Measurements from ENCODE around the gene TBC1D9.

DNA sequence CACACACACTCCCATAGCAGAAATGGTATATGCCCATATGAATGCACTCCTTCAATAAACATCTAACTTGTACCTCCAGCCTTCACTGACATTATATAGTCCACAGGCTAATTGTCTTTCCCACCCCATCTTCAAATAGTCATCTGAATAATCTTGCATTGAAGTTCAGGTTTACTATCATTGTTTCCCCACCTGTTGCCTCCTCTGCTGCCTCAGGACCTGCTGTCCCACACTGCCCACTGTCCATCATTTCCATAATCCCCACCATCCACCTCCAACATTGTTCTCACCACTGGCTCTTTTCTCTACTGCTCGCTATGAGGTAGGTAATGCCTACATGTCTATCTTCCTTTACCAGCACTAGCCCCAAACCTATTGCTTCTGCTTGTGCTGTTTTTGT, 66.1 kb downstream of the TBC1D9 start:
- TF ChIP-seq CTCF (IDR thresholded peaks at IDR 0.05) = no peak
- no peak for TF ChIP-seq POLR2A (IDR thresholded peaks at IDR 0.05)
- no peak for TF ChIP-seq POLR2AphosphoS5 (IDR thresholded peaks at IDR 0.05)

All from prostate gland (tissue), 2 donors.